ENCODE data around the gene HAUS3.

HAUS3 gene

GRCh38 chr4:2241410-2242353 lies at the start of gene HAUS3, which contains the start of gene POLN:
Gene HAUS3 (minus strand): TSS chr4:2242121. CDS start chr4:2240946, 1,175 bp downstream.
Gene POLN (minus strand): TSS chr4:2242121. CDS start chr4:2229231, 12,890 bp downstream.
- no peaks in the 10 kb centered on the region for H3K27me3 ChIP-seq
- peak within 1 kb of the TSS; percentile 92 for H3K9ac ChIP-seq
- peaks cover 12% of the 10 kb centered on the region for H3K36me3 ChIP-seq
- no peak for TF ChIP-seq Cebpa-rat (IDR thresholded peaks at IDR 0.05)
- peak within 1 kb of the TSS; percentile 87 for H3K4me2 ChIP-seq
- peak within 1 kb of the TSS; percentile 96 for H3K4me3 ChIP-seq
- peaks cover 52% of the 10 kb centered on the region for H4K20me1 ChIP-seq
- peaks cover 79% of the 10 kb centered on the region for H3K4me1 ChIP-seq
- peak within 1 kb of the TSS; percentile 82 for H3K27ac ChIP-seq
- no peaks in the 10 kb centered on the region for H3K9me3 ChIP-seq

DNA sequence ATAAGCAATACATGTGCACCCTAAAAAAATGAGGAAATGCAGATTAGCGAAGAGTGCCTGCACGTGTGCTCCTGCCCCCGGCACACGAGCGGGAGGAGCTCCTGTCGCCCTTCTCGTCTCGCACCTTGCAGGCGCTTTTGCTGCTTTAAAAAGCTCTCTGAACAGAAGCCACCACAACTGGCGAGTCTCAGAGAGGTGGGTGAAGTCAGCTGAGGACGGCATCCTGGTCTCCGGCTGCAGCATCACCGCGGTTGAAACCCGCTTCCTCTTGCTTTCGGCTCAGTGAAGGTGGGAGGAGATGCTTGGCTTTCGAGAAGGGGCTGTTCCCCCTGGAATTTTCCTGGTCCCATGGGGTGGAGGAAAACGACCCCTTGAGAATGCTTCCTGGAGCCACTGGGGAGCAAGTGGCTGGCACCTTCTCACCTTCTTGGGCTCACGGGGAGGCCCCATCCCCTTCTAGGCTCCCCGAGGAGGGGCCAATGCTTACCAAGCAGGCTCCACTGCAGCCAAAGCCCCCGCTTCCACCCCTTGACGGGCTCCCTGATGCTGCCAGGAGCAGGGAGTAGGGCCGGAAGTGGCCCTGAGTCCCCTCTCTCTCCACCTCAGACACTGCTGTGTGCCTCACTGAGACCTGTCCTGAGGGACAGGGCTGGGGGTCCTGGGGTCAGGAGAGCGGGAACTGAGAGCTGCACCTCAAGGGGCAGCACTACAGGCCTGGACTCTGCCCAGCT lies 49.2 kb upstream of the HAUS3 start:
- Histone ChIP-seq H3K27ac (peak overlapping the region; percentile 70), H4K20me1 (no peaks in the 10 kb centered on the region), H3K4me3 (no peak overlapping the region), H3K9me3 (no peaks in the 10 kb centered on the region), H3K9ac (peak overlapping the region; percentile 21; the same call in 1 of the 2 replicates), H3K4me2 (peak overlapping the region; percentile 87), H3K4me1 (peaks cover 61% of the 10 kb centered on the region), H3K36me3 (no peaks in the 10 kb centered on the region), H3K27me3 (no peaks in the 10 kb centered on the region)
- no peak for TF ChIP-seq Cebpa-rat (IDR thresholded peaks at IDR 0.05)

GRCh38 chr4:2290488-2290887 lies 48.6 kb upstream of the HAUS3 start:
- Histone ChIP-seq H3K4me1 (peaks cover 60% of the 10 kb centered on the region), H3K4me3 (no peak overlapping the region; the same call in 1 of the 2 replicates), H4K20me1 (no peaks in the 10 kb centered on the region), H3K36me3 (no peaks in the 10 kb centered on the region), H3K27me3 (no peaks in the 10 kb centered on the region), H3K9me3 (no peaks in the 10 kb centered on the region), H3K9ac (peak overlapping the region; percentile 21), H3K27ac (peak overlapping the region; percentile 70), H3K4me2 (peak overlapping the region; percentile 87)
- no peak for TF ChIP-seq Cebpa-rat (IDR thresholded peaks at IDR 0.05)

GRCh38 chr4:2289955-2290333 lies 48.0 kb upstream of the HAUS3 start:
- no peaks in the 10 kb centered on the region for H3K27me3 ChIP-seq
- peaks cover 60% of the 10 kb centered on the region for H3K4me1 ChIP-seq
- H4K20me1 ChIP-seq = no peaks in the 10 kb centered on the region
- H3K9me3 ChIP-seq = no peaks in the 10 kb centered on the region
- H3K27ac ChIP-seq = peak overlapping the region; percentile 70
- H3K9ac ChIP-seq = peak overlapping the region; percentile 21
- TF ChIP-seq Cebpa-rat (IDR thresholded peaks at IDR 0.05) = no peak
- H3K4me2 ChIP-seq = peak overlapping the region; percentile 87
- peak overlapping the region; percentile 31; the same call in 1 of the 2 replicates for H3K4me3 ChIP-seq
- no peaks in the 10 kb centered on the region for H3K36me3 ChIP-seq

GRCh38 chr4:2289311-2289954 lies 47.5 kb upstream of the HAUS3 start:
- H4K20me1 ChIP-seq = no peaks in the 10 kb centered on the region
- peak overlapping the region; percentile 70 for H3K27ac ChIP-seq
- H3K9ac ChIP-seq = peak overlapping the region; percentile 21
- peak overlapping the region; percentile 87 for H3K4me2 ChIP-seq
- H3K4me1 ChIP-seq = peaks cover 56% of the 10 kb centered on the region
- H3K9me3 ChIP-seq = no peaks in the 10 kb centered on the region
- no peak for TF ChIP-seq Cebpa-rat (IDR thresholded peaks at IDR 0.05)
- H3K36me3 ChIP-seq = no peaks in the 10 kb centered on the region
- peak overlapping the region; percentile 31; the same call in 1 of the 2 replicates for H3K4me3 ChIP-seq
- no peaks in the 10 kb centered on the region for H3K27me3 ChIP-seq

DNA sequence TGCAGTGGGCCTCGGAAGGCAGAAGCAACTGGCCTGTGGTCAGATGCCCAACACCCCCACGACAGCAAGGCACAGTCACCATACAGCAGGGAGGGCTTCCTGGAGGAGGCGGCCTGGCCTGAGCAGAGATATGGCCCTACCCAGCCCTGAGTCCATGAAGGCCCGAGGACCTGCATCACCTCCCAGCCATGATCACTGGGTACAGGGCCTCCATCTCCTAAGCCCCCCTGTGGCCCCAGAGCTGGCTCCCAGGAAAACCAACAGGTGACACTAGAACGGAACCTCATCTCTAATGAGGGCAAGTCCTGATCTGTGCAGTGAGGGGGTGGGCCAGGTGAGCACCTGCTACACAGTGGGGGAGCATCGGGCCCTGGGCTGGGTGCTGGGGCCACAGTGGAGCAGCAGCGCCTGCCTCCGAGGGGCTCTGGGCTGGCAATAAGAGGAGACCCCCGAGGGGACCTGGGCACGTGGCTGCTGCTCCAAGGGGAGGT lies 46.2 kb upstream of the HAUS3 start:
- peaks cover 56% of the 10 kb centered on the region for H3K4me1 ChIP-seq
- no peak overlapping the region for H3K9ac ChIP-seq
- no peak overlapping the region for H3K4me3 ChIP-seq
- no peak overlapping the region for H3K27ac ChIP-seq
- no peaks in the 10 kb centered on the region for H3K36me3 ChIP-seq
- H3K4me2 ChIP-seq = no peak overlapping the region
- TF ChIP-seq Cebpa-rat (IDR thresholded peaks at IDR 0.05) = no peak
- H4K20me1 ChIP-seq = no peaks in the 10 kb centered on the region
- H3K27me3 ChIP-seq = no peaks in the 10 kb centered on the region
- H3K9me3 ChIP-seq = no peaks in the 10 kb centered on the region

GRCh38 chr4:2287594-2287915 lies 45.6 kb upstream of the HAUS3 start:
- Histone ChIP-seq H3K36me3 (no peaks in the 10 kb centered on the region), H3K9me3 (no peaks in the 10 kb centered on the region), H3K4me3 (no peak overlapping the region), H3K27me3 (no peaks in the 10 kb centered on the region), H3K4me2 (no peak overlapping the region), H3K27ac (no peak overlapping the region), H3K4me1 (peaks cover 59% of the 10 kb centered on the region), H4K20me1 (no peaks in the 10 kb centered on the region), H3K9ac (no peak overlapping the region)
- TF ChIP-seq Cebpa-rat (IDR thresholded peaks at IDR 0.05) = no peak

GRCh38 chr4:2286904-2287593 lies 45.1 kb upstream of the HAUS3 start:
- no peak overlapping the region for H3K27ac ChIP-seq
- no peak overlapping the region for H3K4me3 ChIP-seq
- H3K36me3 ChIP-seq = no peaks in the 10 kb centered on the region
- H3K9me3 ChIP-seq = no peaks in the 10 kb centered on the region
- no peaks in the 10 kb centered on the region for H4K20me1 ChIP-seq
- H3K27me3 ChIP-seq = no peaks in the 10 kb centered on the region
- H3K4me1 ChIP-seq = peaks cover 60% of the 10 kb centered on the region
- TF ChIP-seq Cebpa-rat (IDR thresholded peaks at IDR 0.05) = no peak
- no peak overlapping the region for H3K9ac ChIP-seq
- H3K4me2 ChIP-seq = no peak overlapping the region
